Osteoblast (primary cell): ENCODE results near the gene FAP. TPM values are rescaled to one million over a fixed set of nuclear protein-coding genes. Genes with fewer than 3 reads are reported as not detected.
A peak's percentile ranks its signal among the peaks of the same experiment; 100 is the strongest.

Experiments
- DNase-seq: peaks from one replicate; pipeline ENCODE4 v3.0.0; 2011; ENCODE audit warnings: low spot score, mixed read lengths; ENCODE audit not compliant: insufficient read length; ENCODE audit errors: missing footprints
- H2AFZ ChIP-seq: 2 replicates; pipeline ENCODE4 v1.6.0; 2011; ENCODE audit warnings: mild to moderate bottlenecking, low read length
- H3K27ac ChIP-seq: 2 replicates; pipeline ENCODE4 v1.5.1; 2011; ENCODE audit warnings: mild to moderate bottlenecking, low read depth, low read length, moderate library complexity
- H3K27me3 ChIP-seq: 2 replicates; pipeline ENCODE4 v1.6.0; 2012; ENCODE audit warnings: mild to moderate bottlenecking, control low read depth, inconsistent platforms, low read length, moderate library complexity; ENCODE audit not compliant: insufficient read depth
- H3K36me3 ChIP-seq: 2 replicates; pipeline ENCODE4 v1.5.1; 2011; ENCODE audit warnings: mild to moderate bottlenecking, low read length, control low read depth, moderate library complexity; ENCODE audit not compliant: insufficient read depth
- H3K4me1 ChIP-seq: 2 replicates; pipeline ENCODE4 v1.5.1; 2011; ENCODE audit warnings: mild to moderate bottlenecking, low read length, control low read depth, moderate library complexity; ENCODE audit not compliant: insufficient read depth
- H3K4me2 ChIP-seq: 2 replicates; pipeline ENCODE4 v1.6.0; 2011; ENCODE audit warnings: mild to moderate bottlenecking, low read length; ENCODE audit not compliant: insufficient read depth
- H3K4me3 ChIP-seq: fragments of 200-600 bp; sonication (generic); 3 replicates; pipeline ENCODE4 v1.5.1; 2012; ENCODE audit warnings: mild to moderate bottlenecking, low read length, inconsistent platforms; ENCODE audit not compliant: insufficient read depth
- H3K79me2 ChIP-seq: 2 replicates; pipeline ENCODE4 v1.6.0; 2012; ENCODE audit warnings: mild to moderate bottlenecking, low read length, control low read depth, inconsistent platforms; ENCODE audit not compliant: insufficient read depth
- H3K9me3 ChIP-seq: 2 replicates; pipeline ENCODE4 v1.5.1; 2011; ENCODE audit warnings: low read depth, low read length, control low read depth
- H4K20me1 ChIP-seq: 2 replicates; pipeline ENCODE4 v1.6.0; 2012; ENCODE audit warnings: mild to moderate bottlenecking, low read length, control low read depth; ENCODE audit not compliant: insufficient read depth
- CTCF ChIP-seq: IDR thresholded peaks from 2 replicates; pipeline ENCODE4 v1.5.1; 2011; ENCODE audit warnings: mild to moderate bottlenecking, low read depth, low read length, moderate library complexity; ENCODE audit errors: extremely low read depth
- total RNA-seq: library from RNA; depleted of rRNA; stranded (reverse); fragments of >200 nt; gene quantifications from 2 replicates; pipeline ENCODE4 v1.2.3, GENCODE V29; 2012

Gene FAP
- total RNA-seq, 1 donor = 464 TPM

GRCh38 chr2:162257425-162257824 is 14.2 kb upstream of the FAP start:
- no peaks in the 10 kb centered on the region for H3K27me3 ChIP-seq
- H3K4me2 ChIP-seq = no peak overlapping the region
- H3K27ac ChIP-seq = peak overlapping the region; percentile 93
- peaks cover 56% of the 10 kb centered on the region for H3K4me1 ChIP-seq
- H2AFZ ChIP-seq = no peak overlapping the region
- H4K20me1 ChIP-seq = no peaks in the 10 kb centered on the region
- TF ChIP-seq CTCF = no peak
- H3K9me3 ChIP-seq = no peaks in the 10 kb centered on the region
- H3K4me3 ChIP-seq = no peak overlapping the region
- DNase-seq = no peak
- no peaks in the 10 kb centered on the region for H3K36me3 ChIP-seq
- H3K79me2 ChIP-seq = no peaks in the 10 kb centered on the region

- Histone ChIP-seq H2AFZ (no peak overlapping the region), H3K27ac (peak overlapping the region; percentile 93), H3K79me2 (no peaks in the 10 kb centered on the region), H4K20me1 (no peaks in the 10 kb centered on the region), H3K27me3 (no peaks in the 10 kb centered on the region), H3K36me3 (no peaks in the 10 kb centered on the region), H3K4me3 (no peak overlapping the region), H3K4me1 (peaks cover 51% of the 10 kb centered on the region), H3K4me2 (peak overlapping the region; percentile 22), H3K9me3 (no peaks in the 10 kb centered on the region)
- TF ChIP-seq CTCF = no peak
- peak; percentile 47 for DNase-seq
Observed at GRCh38 chr2:162256591-162256991, 13.3 kb upstream of the FAP start.

- DNase-seq = no peak
- no peaks in the 10 kb centered on the region for H4K20me1 ChIP-seq
- no peaks in the 10 kb centered on the region for H3K27me3 ChIP-seq
- no peak overlapping the region for H3K4me2 ChIP-seq
- no peak overlapping the region for H3K4me3 ChIP-seq
- H3K79me2 ChIP-seq = no peaks in the 10 kb centered on the region
- no peak overlapping the region for H3K27ac ChIP-seq
- no peak for TF ChIP-seq CTCF
- H3K36me3 ChIP-seq = no peaks in the 10 kb centered on the region
- H3K9me3 ChIP-seq = no peaks in the 10 kb centered on the region
- H3K4me1 ChIP-seq = peaks cover 33% of the 10 kb centered on the region
- H2AFZ ChIP-seq = no peak overlapping the region
Observed at GRCh38 chr2:162254236-162254871, 11.1 kb upstream of the FAP start.

- Histone ChIP-seq H3K36me3 (no peaks in the 10 kb centered on the region), H4K20me1 (no peaks in the 10 kb centered on the region), H3K4me3 (no peak overlapping the region), H3K4me2 (no peak overlapping the region), H3K27ac (no peak overlapping the region), H3K27me3 (no peaks in the 10 kb centered on the region), H3K9me3 (no peaks in the 10 kb centered on the region), H3K4me1 (peaks cover 24% of the 10 kb centered on the region), H2AFZ (no peak overlapping the region), H3K79me2 (no peaks in the 10 kb centered on the region)
- DNase-seq = no peak
- no peak for TF ChIP-seq CTCF
Observed at GRCh38 chr2:162253435-162253834, 10.2 kb upstream of the FAP start.
